HG03139 (cell line): ENCODE data around the gene PAQR6.

Experiments used
- ATAC-seq: cut with Tn5 transposase; IDR thresholded peaks from one replicate; pipeline ENCODE4 v1.9.1; 2021; ENCODE audit not compliant: unreplicated experiment

The PAQR6 gene

GRCh38 chr1:156247460-156248322 lies at the start of gene PAQR6:
PAQR6 (minus strand) TSS chr1:156248056; CDS start chr1:156246731, 1,325 bp downstream.
- no peak for ATAC-seq

GRCh38 chr1:156295391-156295947 lies 47.6 kb upstream of the PAQR6 start, which contains the start of gene GLMP:
GLMP (minus strand) TSS chr1:156295679; CDS start chr1:156295645, 34 bp downstream.
- ATAC-seq = no peak

DNA sequence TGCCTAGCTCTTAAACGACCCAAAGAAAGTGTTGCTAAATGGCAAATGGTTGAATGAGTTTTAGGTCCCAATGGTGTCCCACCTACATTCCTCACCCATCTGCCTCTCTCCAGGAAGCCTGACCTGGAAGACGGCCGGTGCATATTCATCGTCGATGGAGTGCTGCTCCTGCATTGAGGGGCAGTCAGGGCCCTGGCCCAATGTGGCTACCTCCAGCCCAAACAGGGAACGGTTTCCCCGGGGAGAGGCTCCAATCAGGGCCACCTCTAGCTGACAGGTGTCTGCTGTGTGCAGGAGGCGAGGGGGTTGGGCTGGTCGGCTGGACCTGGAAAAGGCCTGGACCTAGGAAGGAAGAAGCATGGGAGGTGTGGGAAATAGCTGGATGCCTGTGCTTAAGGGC lies 46.0 kb upstream of the PAQR6 start:
- ATAC-seq = no peak

- ATAC-seq = no peak
These were observed 45.2 kb upstream of the PAQR6 start for GRCh38 chr1:156293098-156293434.

DNA sequence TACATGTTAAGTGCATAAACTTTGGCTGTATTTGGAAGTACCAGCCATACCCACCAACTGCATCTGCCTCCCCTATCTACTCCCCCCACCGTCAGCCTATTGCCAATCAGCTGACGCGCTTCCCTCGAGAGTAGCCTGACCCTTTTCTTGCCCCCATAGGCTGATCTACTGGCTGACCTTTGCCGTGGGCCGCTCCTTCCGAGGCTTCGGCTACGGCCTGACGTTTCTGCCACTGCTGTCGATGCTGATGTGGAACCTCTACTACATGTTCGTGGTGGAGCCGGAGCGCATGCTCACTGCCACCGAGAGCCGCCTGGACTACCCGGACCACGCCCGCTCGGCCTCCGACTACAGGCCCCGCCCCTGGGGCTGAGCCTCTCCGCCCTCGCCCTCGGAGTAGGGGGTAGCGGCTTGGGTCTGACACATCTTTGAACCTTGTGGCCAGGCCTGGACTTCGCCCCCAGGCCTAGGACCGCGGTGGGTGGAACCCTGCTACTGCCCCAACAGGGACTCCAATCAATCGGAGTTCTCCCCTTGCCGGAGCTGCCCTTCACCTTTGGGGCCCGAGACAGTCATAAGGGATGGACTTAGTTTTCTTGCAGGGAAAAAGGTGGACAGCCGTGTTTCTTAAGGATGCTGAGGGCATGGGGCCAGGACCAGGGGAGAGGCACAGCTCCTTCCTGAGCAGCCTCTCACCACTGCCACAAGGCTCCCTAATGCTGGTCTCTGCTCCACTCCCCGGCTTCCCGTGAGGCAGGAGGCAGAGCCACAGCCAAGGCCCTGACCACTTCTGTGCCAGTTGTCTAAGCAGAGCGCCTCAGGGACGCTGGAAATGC lies 43.6 kb upstream of the PAQR6 start:
- ATAC-seq = no peak

GRCh38 chr1:156289857-156290256 lies 42.0 kb upstream of the PAQR6 start:
- no peak for ATAC-seq

GRCh38 chr1:156286061-156286460 lies 38.2 kb upstream of the PAQR6 start:
- no peak for ATAC-seq

DNA sequence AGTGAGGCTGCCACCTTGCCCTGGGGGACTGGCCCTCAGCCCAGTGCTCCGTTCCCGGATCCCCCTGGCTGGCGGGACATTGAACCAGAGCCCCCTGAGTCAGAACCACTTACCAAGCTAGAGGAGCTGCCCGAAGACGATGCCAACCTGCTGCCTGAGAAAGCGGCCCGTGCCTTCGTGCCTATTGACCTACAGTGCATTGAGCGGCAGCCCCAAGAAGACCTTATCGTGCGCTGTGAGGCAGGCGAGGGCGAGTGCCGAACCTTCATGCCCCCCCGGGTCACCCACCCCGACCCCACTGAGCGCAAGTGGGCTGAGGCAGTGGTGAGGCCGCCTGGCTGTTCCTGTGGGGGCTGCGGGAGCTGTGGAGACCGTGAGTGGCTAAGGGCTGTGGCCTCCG lies 37.6 kb upstream of the PAQR6 start:
- ATAC-seq = no peak

DNA sequence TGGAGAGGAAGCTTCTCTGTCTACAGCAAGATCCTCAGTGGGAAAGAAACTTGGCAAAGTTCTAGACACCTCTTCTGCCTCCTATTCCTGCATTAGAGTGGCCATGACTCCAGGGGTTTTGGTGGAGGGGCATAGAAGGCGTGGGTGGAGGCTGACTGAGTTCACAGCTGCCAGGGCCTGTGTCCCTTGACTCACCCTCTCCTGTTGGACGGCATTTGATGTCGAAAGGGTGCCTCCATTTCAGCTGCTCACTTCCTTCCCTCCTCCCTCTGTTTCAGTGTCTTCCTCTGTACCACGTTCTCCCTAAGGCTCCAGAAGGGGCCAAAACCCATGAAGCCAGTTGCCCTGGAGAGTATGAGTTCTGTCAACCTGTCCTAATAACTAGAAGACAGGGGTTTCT lies 36.9 kb upstream of the PAQR6 start:
- no peak for ATAC-seq

GRCh38 chr1:156284112-156284511 lies 36.3 kb upstream of the PAQR6 start, which contains the start of gene TMEM79:
TMEM79 (plus strand) TSS chr1:156284325; CDS start chr1:156285227, 902 bp downstream.
- ATAC-seq = no peak

DNA sequence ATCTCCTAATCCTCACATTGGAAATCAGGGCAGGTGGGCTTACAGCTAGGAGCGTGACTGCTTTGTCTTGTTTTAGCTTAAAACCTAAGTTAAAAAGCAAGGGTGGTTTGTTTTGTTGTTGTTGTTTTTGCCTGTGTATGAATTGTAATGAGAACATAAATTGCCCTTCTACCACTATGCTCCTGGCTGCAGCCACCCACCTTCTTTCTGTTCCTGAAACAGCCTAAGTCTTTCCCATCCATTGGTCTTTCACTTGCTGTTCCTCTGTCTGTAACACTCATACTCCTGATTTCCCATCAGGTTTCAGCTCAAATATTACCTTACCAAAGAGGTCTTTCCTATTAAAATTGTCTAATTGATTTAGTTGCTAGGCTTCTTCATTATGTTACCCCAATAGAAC lies 35.7 kb upstream of the PAQR6 start:
- no peak for ATAC-seq

DNA sequence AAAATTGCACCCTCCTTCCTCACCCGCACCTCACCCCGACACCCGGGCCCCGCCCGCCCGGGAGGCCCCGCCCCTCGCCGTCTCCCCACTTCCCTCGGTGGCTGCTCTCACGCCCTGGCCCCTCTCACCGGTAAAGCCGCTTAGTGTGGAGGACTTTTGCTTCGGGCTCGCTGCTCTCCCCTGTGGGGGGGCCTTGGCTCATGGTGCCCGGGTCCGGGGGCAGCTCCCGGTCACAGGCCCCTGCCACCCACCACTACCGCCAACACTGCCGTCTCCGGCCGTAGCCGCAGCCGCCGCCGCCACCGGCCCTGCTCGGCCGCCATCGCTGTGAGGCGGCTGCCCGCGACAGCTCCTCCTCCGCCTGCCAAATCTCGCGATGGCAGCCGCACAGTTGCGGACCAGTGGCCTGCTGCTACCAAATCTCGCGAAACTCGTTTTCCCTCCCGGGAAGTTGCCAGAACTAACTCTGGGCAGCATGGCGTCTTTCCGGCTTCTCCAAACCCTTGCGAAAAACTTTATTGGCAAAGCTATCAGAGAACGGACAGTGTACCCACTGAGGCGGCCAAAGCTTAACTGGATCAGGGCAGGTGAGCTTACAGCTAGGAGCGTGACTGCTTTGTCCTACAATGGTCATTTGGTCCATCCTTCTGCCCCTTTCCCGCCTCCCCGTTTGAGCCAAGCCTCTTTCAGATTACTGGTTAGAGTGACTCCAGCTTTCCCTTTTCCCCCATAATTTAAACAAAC lies 34.8 kb upstream of the PAQR6 start, which contains the start of gene SMG5:
TSS of gene SMG5 (minus strand) at position 347 of the 744 bp plus-strand sequence. CDS start at position 202, 145 bp downstream.
- peak; percentile 77 for ATAC-seq

GRCh38 chr1:156281693-156282478 lies 34.0 kb upstream of the PAQR6 start:
- ATAC-seq = no peak

DNA sequence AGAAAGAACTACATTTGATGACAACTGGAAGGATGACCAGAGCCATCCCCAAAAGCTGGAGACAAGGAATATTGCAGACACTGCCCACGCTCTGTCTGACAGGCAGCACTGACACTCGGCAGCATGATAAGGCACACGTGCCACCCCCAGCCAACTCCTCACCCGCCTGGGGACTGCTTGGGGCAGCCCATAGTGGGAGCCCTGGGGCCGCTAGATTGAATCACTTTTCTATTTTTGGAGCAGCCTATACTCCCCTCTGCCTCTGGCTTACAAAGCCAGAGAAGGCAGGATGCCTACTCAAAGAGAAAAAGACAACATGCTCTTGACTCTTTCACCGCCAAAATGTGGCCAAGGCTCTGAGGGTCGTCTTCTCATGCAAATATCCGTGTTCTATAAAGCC lies 33.4 kb upstream of the PAQR6 start:
- ATAC-seq = no peak

DNA sequence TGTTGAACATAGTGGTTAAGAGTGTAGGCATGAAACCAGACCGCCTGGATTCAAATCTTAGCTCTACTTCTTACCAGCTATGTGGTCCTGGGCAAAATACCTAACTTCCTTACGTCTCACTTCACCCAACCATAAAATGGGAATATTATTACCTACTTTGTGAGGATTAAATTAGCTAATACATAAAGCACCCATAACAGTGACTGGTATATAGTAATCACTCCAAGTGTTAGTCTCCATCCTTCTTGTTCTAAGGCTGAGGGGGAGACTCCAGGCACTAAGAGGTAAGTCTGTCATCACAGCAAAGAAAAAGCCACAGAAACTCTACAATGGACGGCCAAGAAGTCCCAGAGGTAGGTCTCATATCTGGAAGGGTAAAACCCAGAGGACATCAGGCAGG lies 32.0 kb upstream of the PAQR6 start:
- no peak for ATAC-seq

DNA sequence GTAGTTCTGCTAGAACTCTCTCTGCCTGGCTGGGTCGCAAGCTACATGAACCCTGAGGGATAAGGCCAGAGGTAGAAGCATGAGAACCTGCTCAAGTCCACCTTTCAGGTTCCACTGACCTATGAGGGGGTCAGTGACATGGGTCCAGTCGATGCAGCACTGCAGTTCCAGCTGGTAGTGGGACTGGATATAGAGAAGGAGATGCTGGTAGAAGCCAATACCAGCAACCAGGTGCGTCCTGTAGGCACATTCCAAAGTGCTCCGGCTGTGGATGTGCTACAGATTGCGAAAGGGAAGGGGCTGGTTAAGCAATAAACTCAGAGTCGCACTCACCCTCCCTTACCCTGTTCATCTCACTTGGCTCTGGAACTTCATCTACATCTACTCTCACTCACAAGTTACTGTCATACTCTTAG lies 29.1 kb upstream of the PAQR6 start:
- no peak for ATAC-seq

GRCh38 chr1:156276532-156276931 lies 28.7 kb upstream of the PAQR6 start:
- ATAC-seq = no peak

DNA sequence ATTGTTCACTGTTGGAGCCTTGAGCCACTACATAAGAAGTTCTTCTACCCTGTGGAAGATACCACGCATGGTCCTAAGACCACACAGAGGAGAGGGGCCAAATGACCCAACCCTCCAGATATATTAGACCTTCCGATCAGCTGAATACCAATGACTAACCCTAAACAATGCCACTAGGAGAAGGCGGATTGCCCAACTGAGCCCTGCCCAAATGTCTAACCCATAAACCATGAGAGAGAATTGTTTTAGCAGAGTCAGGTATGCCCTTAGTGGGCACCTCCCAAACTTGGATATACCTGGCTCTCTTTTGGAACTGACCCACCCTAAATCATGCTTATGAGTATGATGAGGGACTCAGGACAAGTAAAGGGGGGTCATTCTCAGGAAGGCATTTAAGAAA lies 22.5 kb upstream of the PAQR6 start:
- ATAC-seq = no peak

- ATAC-seq = no peak
These were observed 20.5 kb upstream of the PAQR6 start for GRCh38 chr1:156268336-156268735.

DNA sequence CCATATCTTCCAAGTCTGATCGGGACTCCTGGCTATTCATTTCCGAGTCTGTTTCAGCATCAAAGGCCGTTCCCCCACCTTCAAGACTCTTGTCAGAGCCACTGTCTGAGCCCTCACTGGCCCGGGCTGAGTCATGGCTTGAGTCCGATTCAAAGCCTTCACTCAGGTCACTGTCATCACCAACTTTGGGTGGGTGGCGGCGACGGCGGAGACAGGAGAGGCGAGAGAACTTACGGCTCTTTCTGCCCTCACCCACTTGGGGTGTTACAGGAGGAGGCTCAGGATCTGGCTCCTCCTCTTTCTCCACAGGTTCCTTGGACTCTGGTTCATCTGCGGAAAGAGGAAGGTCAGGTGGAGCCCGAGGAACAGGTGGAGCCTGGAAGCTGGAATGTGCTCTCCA lies 18.2 kb upstream of the PAQR6 start:
- no peak for ATAC-seq
